K562 (cell line): ENCODE measurements around the gene KDM4F. TPM values are rescaled to one million over a fixed set of nuclear protein-coding genes. Genes with fewer than 3 reads are reported as not detected.

Experiments used
- CBX2 ChIP-seq: fragments of 200-600 bp; sonication (generic); IDR thresholded peaks from one replicate; pipeline ENCODE4 v1.6.1; 2012; ENCODE audit warnings: mild to moderate bottlenecking, low read length, inconsistent platforms; ENCODE audit not compliant: insufficient read depth, poor library complexity, severe bottlenecking
- CBX8 ChIP-seq: fragments of 200-600 bp; sonication (generic); IDR thresholded peaks from 2 replicates; pipeline ENCODE4 v1.6.1; 2012; ENCODE audit warnings: borderline replicate concordance, mixed run types, low read depth, mild to moderate bottlenecking, moderate library complexity, mixed read lengths, low read length, control low read depth, inconsistent platforms; ENCODE audit not compliant: poor library complexity, severe bottlenecking; ENCODE audit errors: extremely low read depth
- MAFG ChIP-seq: fragments of 450-650 bp; conservative IDR thresholded peaks from 2 replicates; pipeline ENCODE4 v1.6.1; 2016; ENCODE audit warnings: missing genetic modification characterization, missing compliant biosample characterization
- MCM5 ChIP-seq: fragments of 450-650 bp; IDR thresholded peaks from 2 replicates; pipeline ENCODE4 v1.6.1; 2016; ENCODE audit warnings: low read depth
- NFRKB ChIP-seq: fragments of 450-650 bp; IDR thresholded peaks from 2 replicates; pipeline ENCODE4 v1.6.1; 2016; ENCODE audit warnings: low read depth
- NUFIP1 ChIP-seq: fragments of 450-650 bp; IDR thresholded peaks from 2 replicates; pipeline ENCODE4 v1.6.1; 2018; ENCODE audit not compliant: partially characterized antibody
- RFX1 ChIP-seq: fragments of 450-650 bp; IDR thresholded peaks from 2 replicates; pipeline ENCODE4 v1.6.1; 2016; ENCODE audit warnings: mild to moderate bottlenecking, moderate library complexity
- THAP7 ChIP-seq: fragments of 250-450 bp; sonication (Bioruptor Pico); IDR thresholded peaks from 2 replicates; pipeline ENCODE4 v1.5.0; 2021
- ZNF398 ChIP-seq: fragments of 250-450 bp; sonication (Bioruptor Pico); IDR thresholded peaks from 2 replicates; pipeline ENCODE4 v1.8.0; 2021; ENCODE audit warnings: moderate library complexity, mild to moderate bottlenecking, inconsistent platforms
- ZNF696 ChIP-seq: fragments of 250-450 bp; sonication (Bioruptor Pico); conservative IDR thresholded peaks from 2 replicates; pipeline ENCODE4 v1.4.0; 2020; ENCODE audit warnings: mild to moderate bottlenecking, moderate library complexity
- polyA plus RNA-seq, 8 experiments: library from polyadenylated mRNA; depleted of rRNA in 4 of 8; stranded (reverse) in 5 of 8; unstranded in 3 of 8; fragments of >200 nt; fragmentation: Nextera tagmentation in 2 of 8; fragmentation: Illumina TruSeq in 1 of 8; extraction: Ambion mirVana in 2 of 8; extraction: Trizol in 1 of 8; gene quantifications; 2 replicates each; pipeline versions ENCODE4 v1.2.1 to v1.2.3, GENCODE V29; 2011 to 2014; ENCODE audit warnings: inconsistent platforms in 1 of 8, missing spikeins in 1 of 8
- total RNA-seq, 7 experiments: library from RNA; depleted of rRNA in 6 of 7; stranded (reverse); fragments of >200 nt in 6 of 7; fragmentation: Illumina TruSeq in 2 of 7; extraction: Trizol in 2 of 7; gene quantifications; 2 replicates each; pipeline versions ENCODE4 v1.2.1 to v1.2.3, GENCODE V29; 2011 to 2021; ENCODE audit warnings: low replicate concordance in 1 of 7
- TF ChIP-seq, protein P1 (sequence below): fragments of 450-650 bp; formaldehyde crosslinking; IDR thresholded peaks from 2 replicates; pipeline ENCODE4 v1.4.0; 2020; ENCODE audit warnings: mild to moderate bottlenecking, moderate library complexity
- TF ChIP-seq, protein P2 (sequence below): fragments of 450-650 bp; IDR thresholded peaks from 2 replicates; pipeline ENCODE4 v1.6.1; 2016
- TF ChIP-seq, protein P3 (sequence below): fragments of 250-450 bp; sonication (Bioruptor Pico); IDR thresholded peaks from 2 replicates; pipeline ENCODE4 v1.9.0; 2021; ENCODE audit warnings: mild to moderate bottlenecking, inconsistent platforms
- TF ChIP-seq, protein P4 (sequence below): sonication (generic); formaldehyde crosslinking; IDR thresholded peaks from 2 replicates; pipeline ENCODE4 v1.8.0; 2022; ENCODE audit warnings: missing genetic modification reagents, mild to moderate bottlenecking, borderline replicate concordance

The KDM4F gene
- total and polyA plus RNA-seq, 9 of the 15 experiments (the other 6 are each of a cell fraction or from before 2014, with no cell fraction given), result not detected

DNA sequence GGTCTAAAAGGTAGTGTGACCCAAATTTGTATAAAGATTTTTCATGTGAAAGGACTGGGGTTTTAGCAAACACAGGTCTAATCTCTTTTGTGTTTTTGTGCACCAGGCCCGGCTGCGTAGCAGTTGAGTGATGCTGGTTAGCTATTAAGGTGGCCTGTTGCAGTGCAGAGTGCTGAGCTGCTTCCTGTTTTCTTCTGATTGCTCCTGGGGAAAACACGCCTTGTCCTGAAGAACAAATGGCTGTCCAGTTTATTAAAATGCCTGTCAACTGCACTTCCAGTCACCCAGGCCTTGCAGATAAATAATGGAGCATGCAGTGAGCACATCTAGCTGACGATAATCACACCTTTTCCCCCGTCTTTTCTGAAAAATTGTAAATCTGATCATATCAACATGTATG, 19.3 kb downstream of the KDM4F start (continued):
- TF ChIP-seq, protein P1, sequence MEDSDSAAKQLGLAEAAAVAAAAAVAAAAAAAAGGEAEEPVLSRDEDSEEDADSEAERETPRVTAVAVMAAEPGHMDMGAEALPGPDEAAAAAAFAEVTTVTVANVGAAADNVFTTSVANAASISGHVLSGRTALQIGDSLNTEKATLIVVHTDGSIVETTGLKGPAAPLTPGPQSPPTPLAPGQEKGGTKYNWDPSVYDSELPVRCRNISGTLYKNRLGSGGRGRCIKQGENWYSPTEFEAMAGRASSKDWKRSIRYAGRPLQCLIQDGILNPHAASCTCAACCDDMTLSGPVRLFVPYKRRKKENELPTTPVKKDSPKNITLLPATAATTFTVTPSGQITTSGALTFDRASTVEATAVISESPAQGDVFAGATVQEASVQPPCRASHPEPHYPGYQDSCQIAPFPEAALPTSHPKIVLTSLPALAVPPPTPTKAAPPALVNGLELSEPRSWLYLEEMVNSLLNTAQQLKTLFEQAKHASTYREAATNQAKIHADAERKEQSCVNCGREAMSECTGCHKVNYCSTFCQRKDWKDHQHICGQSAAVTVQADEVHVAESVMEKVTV (CRISPR knock-in tag), result no peak
- TF ChIP-seq, protein P2, sequence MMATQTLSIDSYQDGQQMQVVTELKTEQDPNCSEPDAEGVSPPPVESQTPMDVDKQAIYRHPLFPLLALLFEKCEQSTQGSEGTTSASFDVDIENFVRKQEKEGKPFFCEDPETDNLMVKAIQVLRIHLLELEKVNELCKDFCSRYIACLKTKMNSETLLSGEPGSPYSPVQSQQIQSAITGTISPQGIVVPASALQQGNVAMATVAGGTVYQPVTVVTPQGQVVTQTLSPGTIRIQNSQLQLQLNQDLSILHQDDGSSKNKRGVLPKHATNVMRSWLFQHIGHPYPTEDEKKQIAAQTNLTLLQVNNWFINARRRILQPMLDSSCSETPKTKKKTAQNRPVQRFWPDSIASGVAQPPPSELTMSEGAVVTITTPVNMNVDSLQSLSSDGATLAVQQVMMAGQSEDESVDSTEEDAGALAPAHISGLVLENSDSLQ, result peak; percentile 94
- TF ChIP-seq THAP7 (CRISPR knock-in tag), result no peak
- no peak for TF ChIP-seq CBX2
- TF ChIP-seq CBX8, result no peak
- TF ChIP-seq MAFG, result no peak
- no peak for TF ChIP-seq NUFIP1
- TF ChIP-seq MCM5, result no peak
- TF ChIP-seq, protein P3, sequence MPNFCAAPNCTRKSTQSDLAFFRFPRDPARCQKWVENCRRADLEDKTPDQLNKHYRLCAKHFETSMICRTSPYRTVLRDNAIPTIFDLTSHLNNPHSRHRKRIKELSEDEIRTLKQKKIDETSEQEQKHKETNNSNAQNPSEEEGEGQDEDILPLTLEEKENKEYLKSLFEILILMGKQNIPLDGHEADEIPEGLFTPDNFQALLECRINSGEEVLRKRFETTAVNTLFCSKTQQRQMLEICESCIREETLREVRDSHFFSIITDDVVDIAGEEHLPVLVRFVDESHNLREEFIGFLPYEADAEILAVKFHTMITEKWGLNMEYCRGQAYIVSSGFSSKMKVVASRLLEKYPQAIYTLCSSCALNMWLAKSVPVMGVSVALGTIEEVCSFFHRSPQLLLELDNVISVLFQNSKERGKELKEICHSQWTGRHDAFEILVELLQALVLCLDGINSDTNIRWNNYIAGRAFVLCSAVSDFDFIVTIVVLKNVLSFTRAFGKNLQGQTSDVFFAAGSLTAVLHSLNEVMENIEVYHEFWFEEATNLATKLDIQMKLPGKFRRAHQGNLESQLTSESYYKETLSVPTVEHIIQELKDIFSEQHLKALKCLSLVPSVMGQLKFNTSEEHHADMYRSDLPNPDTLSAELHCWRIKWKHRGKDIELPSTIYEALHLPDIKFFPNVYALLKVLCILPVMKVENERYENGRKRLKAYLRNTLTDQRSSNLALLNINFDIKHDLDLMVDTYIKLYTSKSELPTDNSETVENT (CRISPR knock-in tag), result no peak
- no peak for TF ChIP-seq ZNF696 (CRISPR knock-in tag)
- TF ChIP-seq ZNF398 (CRISPR knock-in tag), result no peak
- peak; percentile 41; the same call in 1 of the 2 replicates for TF ChIP-seq RFX1
- peak; percentile 46; the same call in 1 of the 2 replicates for TF ChIP-seq NFRKB
- TF ChIP-seq, protein P4, sequence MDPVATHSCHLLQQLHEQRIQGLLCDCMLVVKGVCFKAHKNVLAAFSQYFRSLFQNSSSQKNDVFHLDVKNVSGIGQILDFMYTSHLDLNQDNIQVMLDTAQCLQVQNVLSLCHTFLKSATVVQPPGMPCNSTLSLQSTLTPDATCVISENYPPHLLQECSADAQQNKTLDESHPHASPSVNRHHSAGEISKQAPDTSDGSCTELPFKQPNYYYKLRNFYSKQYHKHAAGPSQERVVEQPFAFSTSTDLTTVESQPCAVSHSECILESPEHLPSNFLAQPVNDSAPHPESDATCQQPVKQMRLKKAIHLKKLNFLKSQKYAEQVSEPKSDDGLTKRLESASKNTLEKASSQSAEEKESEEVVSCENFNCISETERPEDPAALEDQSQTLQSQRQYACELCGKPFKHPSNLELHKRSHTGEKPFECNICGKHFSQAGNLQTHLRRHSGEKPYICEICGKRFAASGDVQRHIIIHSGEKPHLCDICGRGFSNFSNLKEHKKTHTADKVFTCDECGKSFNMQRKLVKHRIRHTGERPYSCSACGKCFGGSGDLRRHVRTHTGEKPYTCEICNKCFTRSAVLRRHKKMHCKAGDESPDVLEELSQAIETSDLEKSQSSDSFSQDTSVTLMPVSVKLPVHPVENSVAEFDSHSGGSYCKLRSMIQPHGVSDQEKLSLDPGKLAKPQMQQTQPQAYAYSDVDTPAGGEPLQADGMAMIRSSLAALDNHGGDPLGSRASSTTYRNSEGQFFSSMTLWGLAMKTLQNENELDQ (CRISPR knock-in tag), result no peak
